ENCODE results near the gene IFNGR2.

GRCh38 chr21:33359446-33359845 is 43.8 kb upstream of the IFNGR2 start:
- TF ChIP-seq GATA3 (IDR thresholded peaks at IDR 0.05; ENCODE audit: low read depth, low read length) (no peak), GATA2 (IDR thresholded peaks at IDR 0.05; ENCODE audit: low read depth, low read length) (no peak)
